OCI-M1 (cell line): ENCODE measurements around the gene MAN2A1.
"Not testable (repeated sequence)": the region's sequence is repeated elsewhere in the genome, so short reads cannot be mapped to it uniquely, and the experiment has no call there.

Experiments used
- DNase-seq: peaks from one replicate; lab custom pipeline; 2025; lab: John Stamatoyannopoulos, UW

Gene MAN2A1

GRCh38 chr5:109873687-109874086 lies 184.0 kb downstream of the MAN2A1 start:
- DNase-seq: no peak

GRCh38 chr5:109874108-109874507 lies 184.4 kb downstream of the MAN2A1 start:
- DNase-seq: no peak

- DNase-seq: no peak
These were observed 186.5 kb downstream of the MAN2A1 start for GRCh38 chr5:109876030-109876725.

- no peak for DNase-seq
These were observed 187.4 kb downstream of the MAN2A1 start for GRCh38 chr5:109876941-109877669.

GRCh38 chr5:109877670-109878045 lies 187.9 kb downstream of the MAN2A1 start:
- DNase-seq: no peak

GRCh38 chr5:109878887-109879286 lies 189.2 kb downstream of the MAN2A1 start:
- no peak for DNase-seq

GRCh38 chr5:109880907-109881685 lies 191.4 kb downstream of the MAN2A1 start:
- no peak for DNase-seq

GRCh38 chr5:109882546-109882945 lies 192.8 kb downstream of the MAN2A1 start:
- DNase-seq: no peak

- no peak for DNase-seq
These were observed 194.9 kb downstream of the MAN2A1 start for GRCh38 chr5:109884676-109885075.

- DNase-seq: no peak
These were observed 195.5 kb downstream of the MAN2A1 start for GRCh38 chr5:109885205-109885604.

- DNase-seq: no peak
These were observed 199.3 kb downstream of the MAN2A1 start for GRCh38 chr5:109888989-109889388.

GRCh38 chr5:109893271-109893670 lies 203.5 kb downstream of the MAN2A1 start:
- not testable (repeated sequence) for DNase-seq

- DNase-seq: no peak
These were observed 208.8 kb downstream of the MAN2A1 start for GRCh38 chr5:109898269-109899162.

- DNase-seq: no peak
These were observed 209.4 kb downstream of the MAN2A1 start for GRCh38 chr5:109899163-109899535.

GRCh38 chr5:109900461-109900860 lies 210.7 kb downstream of the MAN2A1 start:
- no peak for DNase-seq

GRCh38 chr5:109900911-109901627 lies 211.3 kb downstream of the MAN2A1 start:
- no peak for DNase-seq

GRCh38 chr5:109901628-109901981 lies 211.9 kb downstream of the MAN2A1 start:
- DNase-seq: no peak

- no peak for DNase-seq
These were observed 213.3 kb downstream of the MAN2A1 start for GRCh38 chr5:109903061-109903460.

- no peak for DNase-seq
These were observed 216.2 kb downstream of the MAN2A1 start for GRCh38 chr5:109905906-109906305.

- no peak for DNase-seq
These were observed 217.5 kb downstream of the MAN2A1 start for GRCh38 chr5:109907189-109907588.

GRCh38 chr5:109907731-109908130 lies 218.0 kb downstream of the MAN2A1 start:
- DNase-seq: no peak
